Activated gamma-delta T cell treated with Interleukin-2 at 50 U/mL for 16 hours (primary cell): ENCODE results near the gene SYNM.

ENCODE experiments used
- DNase-seq: peaks from one replicate; pipeline ENCODE4 v3.0.0-alpha.2; 2020

The SYNM gene

GRCh38 chr15:99169769-99170311 is 65.0 kb downstream of the SYNM start:
- no peak for DNase-seq

GRCh38 chr15:99170476-99171065 is 65.7 kb downstream of the SYNM start:
- no peak for DNase-seq

- no peak for DNase-seq
Observed at GRCh38 chr15:99172171-99172570, 67.3 kb downstream of the SYNM start.

- DNase-seq = no peak
Observed at GRCh38 chr15:99172989-99173388, 68.1 kb downstream of the SYNM start.

- DNase-seq = no peak
Observed at GRCh38 chr15:99174567-99175395, 69.9 kb downstream of the SYNM start.

GRCh38 chr15:99176757-99177156 is 71.9 kb downstream of the SYNM start:
- no peak for DNase-seq

GRCh38 chr15:99177679-99178078 is 72.8 kb downstream of the SYNM start:
- no peak for DNase-seq

- no peak for DNase-seq
Observed at GRCh38 chr15:99180086-99180963, 75.4 kb downstream of the SYNM start.

- no peak for DNase-seq
Observed at GRCh38 chr15:99180964-99181306, 76.1 kb downstream of the SYNM start.

- DNase-seq = no peak
Observed at GRCh38 chr15:99181545-99181971, 76.7 kb downstream of the SYNM start.

- no peak for DNase-seq
Observed at GRCh38 chr15:99182791-99183190, 77.9 kb downstream of the SYNM start.
